ENCODE measurements around the gene ATP11A. TPM values are rescaled to one million over a fixed set of nuclear protein-coding genes. Genes with fewer than 3 reads are reported as not detected.
A peak's percentile ranks its signal among the peaks of the same experiment; 100 is the strongest.
"Not testable (repeated sequence)": the region's sequence is repeated elsewhere in the genome, so short reads cannot be mapped to it uniquely, and the experiment has no call there.

ATP11A gene
- total RNA-seq, 1 donor from 2014 or later = 16.7 TPM

GRCh38 chr13:112692586-112692985, 2.7 kb downstream of the ATP11A start:
- ATAC-seq = no peak

- peak; percentile 73 for ATAC-seq
Measured at GRCh38 chr13:112693831-112694497, 4.1 kb downstream of the ATP11A start.

- no peak for ATAC-seq
Measured at GRCh38 chr13:112695121-112695520, 5.3 kb downstream of the ATP11A start.

- ATAC-seq = no peak
Measured at GRCh38 chr13:112696001-112696868, 6.4 kb downstream of the ATP11A start.

- no peak for ATAC-seq
Measured at GRCh38 chr13:112696869-112697465, 7.1 kb downstream of the ATP11A start.

- ATAC-seq = no peak
Measured at GRCh38 chr13:112697756-112698655, 8.2 kb downstream of the ATP11A start.

- ATAC-seq = no peak
Measured at GRCh38 chr13:112699322-112699918, 9.6 kb downstream of the ATP11A start.

- no peak for ATAC-seq
Measured at GRCh38 chr13:112700291-112701060, 10.6 kb downstream of the ATP11A start.

- ATAC-seq = no peak
Measured at GRCh38 chr13:112702341-112702985, 12.6 kb downstream of the ATP11A start.

GRCh38 chr13:112702986-112703379, 13.1 kb downstream of the ATP11A start:
- ATAC-seq = no peak

GRCh38 chr13:112703449-112704284, 13.8 kb downstream of the ATP11A start:
- ATAC-seq = peak; percentile 28

GRCh38 chr13:112704308-112705145, 14.7 kb downstream of the ATP11A start:
- no peak for ATAC-seq

- ATAC-seq = no peak
Measured at GRCh38 chr13:112705286-112705685, 15.4 kb downstream of the ATP11A start.

- ATAC-seq = no peak
Measured at GRCh38 chr13:112706171-112706570, 16.3 kb downstream of the ATP11A start.

GRCh38 chr13:112708560-112709240, 18.9 kb downstream of the ATP11A start:
- no peak for ATAC-seq

GRCh38 chr13:112709316-112709715, 19.5 kb downstream of the ATP11A start:
- ATAC-seq = not testable (repeated sequence)

- ATAC-seq = no peak
Measured at GRCh38 chr13:112709825-112710783, 20.3 kb downstream of the ATP11A start.

All from esophagus mucosa (tissue), 1 donor.